GM21515 (cell line): ENCODE data around the gene STUB1.
A peak's percentile ranks its signal among the peaks of the same experiment; 100 is the strongest.

Source experiments
- ATAC-seq: cut with Tn5 transposase; IDR thresholded peaks from one replicate; pipeline ENCODE4 v1.9.1; 2021; ENCODE audit not compliant: unreplicated experiment

The STUB1 gene

GRCh38 chr16:679814-680624 lies at the start of gene STUB1:
Gene STUB1, plus strand, starts transcription at chr16:680410. Its CDS starts 116 bp downstream, at chr16:680526.
- ATAC-seq, result peak; percentile 34

- ATAC-seq, result no peak
These were observed 49.3 kb upstream of the STUB1 start, which contains the start of gene WFIKKN1 for GRCh38 chr16:630815-631405. Gene WFIKKN1, plus strand, starts transcription at chr16:630985. Its CDS starts 269 bp downstream, at chr16:631254.

- no peak for ATAC-seq
These were observed 48.3 kb upstream of the STUB1 start for GRCh38 chr16:631808-632358.

GRCh38 chr16:632486-633335 lies 47.5 kb upstream of the STUB1 start:
- no peak for ATAC-seq

GRCh38 chr16:633336-634050 lies 46.7 kb upstream of the STUB1 start:
- no peak for ATAC-seq

GRCh38 chr16:634051-634670 lies 46.0 kb upstream of the STUB1 start:
- no peak for ATAC-seq

- no peak for ATAC-seq
These were observed 45.2 kb upstream of the STUB1 start for GRCh38 chr16:634996-635395.

- ATAC-seq, result no peak
These were observed 44.5 kb upstream of the STUB1 start for GRCh38 chr16:635573-636205.

GRCh38 chr16:636206-637080 lies 43.8 kb upstream of the STUB1 start, which contains the start of gene METTL26:
Gene METTL26, minus strand, starts transcription at chr16:636305. Its CDS starts 15 bp downstream, at chr16:636290.
- ATAC-seq, result peak; percentile 69

GRCh38 chr16:637081-638018 lies 42.9 kb upstream of the STUB1 start:
- ATAC-seq, result no peak

GRCh38 chr16:638034-638543 lies 42.1 kb upstream of the STUB1 start:
- no peak for ATAC-seq

- ATAC-seq, result no peak
These were observed 41.4 kb upstream of the STUB1 start for GRCh38 chr16:638836-639235.

GRCh38 chr16:640614-641013 lies 39.6 kb upstream of the STUB1 start:
- ATAC-seq, result no peak

- peak; percentile 40 for ATAC-seq
These were observed 38.7 kb upstream of the STUB1 start, which contains the start of gene MCRIP2 for GRCh38 chr16:641326-642188. Gene MCRIP2, plus strand, starts transcription at chr16:641828. Its CDS starts 164 bp downstream, at chr16:641992.

GRCh38 chr16:642189-643049 lies 37.8 kb upstream of the STUB1 start:
- ATAC-seq, result peak; percentile 28
